GM12801 (cell line): ENCODE data around the gene SRD5A1.

Source experiments
- TF ChIP-seq, protein P1 (sequence below): IDR thresholded peaks from one replicate; pipeline ENCODE4 v1.5.1; 2011; ENCODE audit warnings: control low read depth; ENCODE audit not compliant: insufficient read length; ENCODE audit errors: extremely low read depth

Gene SRD5A1

DNA sequence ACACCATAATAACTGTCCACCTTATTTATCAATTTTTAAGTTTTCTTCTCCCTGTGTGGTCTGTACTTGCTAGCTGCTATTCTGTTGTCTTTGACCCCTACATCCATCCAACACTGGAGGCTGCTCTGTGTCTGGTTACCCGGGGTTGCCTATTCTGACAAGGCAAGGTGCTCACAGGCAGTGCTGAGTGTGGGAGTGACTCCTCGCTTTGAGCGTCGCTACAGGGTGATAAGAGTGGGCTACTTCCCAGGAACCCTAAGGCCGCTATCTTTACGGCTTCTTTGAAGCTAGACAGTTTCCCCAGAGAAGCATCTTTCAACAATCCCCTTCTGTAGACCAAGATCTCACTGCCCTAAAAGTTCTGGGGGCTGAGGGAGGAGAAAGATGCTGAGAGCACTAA lies 35.7 kb upstream of the SRD5A1 start:
- TF ChIP-seq, protein P1, sequence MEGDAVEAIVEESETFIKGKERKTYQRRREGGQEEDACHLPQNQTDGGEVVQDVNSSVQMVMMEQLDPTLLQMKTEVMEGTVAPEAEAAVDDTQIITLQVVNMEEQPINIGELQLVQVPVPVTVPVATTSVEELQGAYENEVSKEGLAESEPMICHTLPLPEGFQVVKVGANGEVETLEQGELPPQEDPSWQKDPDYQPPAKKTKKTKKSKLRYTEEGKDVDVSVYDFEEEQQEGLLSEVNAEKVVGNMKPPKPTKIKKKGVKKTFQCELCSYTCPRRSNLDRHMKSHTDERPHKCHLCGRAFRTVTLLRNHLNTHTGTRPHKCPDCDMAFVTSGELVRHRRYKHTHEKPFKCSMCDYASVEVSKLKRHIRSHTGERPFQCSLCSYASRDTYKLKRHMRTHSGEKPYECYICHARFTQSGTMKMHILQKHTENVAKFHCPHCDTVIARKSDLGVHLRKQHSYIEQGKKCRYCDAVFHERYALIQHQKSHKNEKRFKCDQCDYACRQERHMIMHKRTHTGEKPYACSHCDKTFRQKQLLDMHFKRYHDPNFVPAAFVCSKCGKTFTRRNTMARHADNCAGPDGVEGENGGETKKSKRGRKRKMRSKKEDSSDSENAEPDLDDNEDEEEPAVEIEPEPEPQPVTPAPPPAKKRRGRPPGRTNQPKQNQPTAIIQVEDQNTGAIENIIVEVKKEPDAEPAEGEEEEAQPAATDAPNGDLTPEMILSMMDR = no peak

DNA sequence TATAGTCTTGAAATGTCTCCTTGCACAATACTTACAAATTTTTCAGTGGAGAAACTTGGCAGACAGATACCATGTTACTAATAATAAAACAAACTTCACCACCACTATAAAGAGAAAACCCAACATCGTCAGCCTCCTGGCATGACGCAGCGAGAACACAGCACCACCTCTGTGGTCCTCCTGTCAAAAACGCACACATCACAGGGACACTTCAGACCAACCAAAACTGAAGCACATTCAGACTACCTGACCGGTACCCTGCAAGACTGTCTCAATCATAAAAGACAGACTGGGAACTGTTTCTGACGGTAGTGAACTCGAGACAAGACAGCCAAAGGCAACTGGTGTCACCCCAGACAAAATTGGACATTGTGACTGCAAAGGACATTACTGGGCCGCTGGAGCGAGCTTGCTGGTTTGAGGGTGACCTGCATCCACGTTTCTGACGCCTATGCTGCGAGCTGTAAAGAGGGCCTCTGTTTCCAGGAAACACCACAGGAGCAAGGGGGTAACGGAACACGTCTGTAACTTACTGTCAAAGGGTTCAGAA lies 34.8 kb upstream of the SRD5A1 start:
- TF ChIP-seq, protein P1 = no peak

DNA sequence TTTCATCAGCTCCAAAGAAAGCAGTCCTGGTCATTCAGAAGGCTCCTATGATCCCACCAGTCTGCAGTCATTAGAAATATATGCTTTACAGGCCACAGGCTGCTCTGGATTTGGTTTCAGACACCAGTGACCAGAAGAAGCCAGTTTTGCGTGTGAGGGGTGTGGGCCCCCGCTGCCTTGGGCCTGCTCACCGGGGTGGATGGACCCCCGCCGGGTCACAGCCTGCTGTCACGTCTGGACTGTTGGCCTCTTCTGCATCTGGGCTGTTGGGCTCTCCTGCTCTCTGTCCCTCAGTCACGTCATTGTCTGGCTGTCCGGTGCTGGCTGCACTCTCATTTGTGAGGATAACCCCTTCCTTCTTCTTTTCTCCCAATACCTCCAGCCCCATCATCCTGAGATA lies 33.5 kb upstream of the SRD5A1 start:
- TF ChIP-seq, protein P1 = no peak

DNA sequence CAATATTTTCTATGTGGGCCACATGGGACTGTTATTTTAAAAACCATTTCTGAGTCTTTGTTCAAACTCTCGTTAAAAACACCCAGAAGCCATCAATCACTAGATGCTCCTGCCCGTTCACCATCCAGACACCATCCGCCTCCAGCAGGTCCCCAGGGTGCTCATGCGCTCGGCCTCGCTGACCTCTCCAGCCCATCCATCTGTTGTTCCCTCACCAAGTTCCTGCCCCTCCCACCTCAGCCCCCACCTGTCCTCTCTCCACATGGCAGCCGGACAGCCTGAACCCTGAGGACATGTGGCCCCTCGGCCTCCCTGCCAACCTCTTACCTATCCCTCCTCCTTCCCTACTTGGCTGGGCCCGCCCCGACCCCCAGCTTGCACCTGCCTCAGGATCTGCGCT lies 32.0 kb upstream of the SRD5A1 start:
- TF ChIP-seq, protein P1 = no peak

DNA sequence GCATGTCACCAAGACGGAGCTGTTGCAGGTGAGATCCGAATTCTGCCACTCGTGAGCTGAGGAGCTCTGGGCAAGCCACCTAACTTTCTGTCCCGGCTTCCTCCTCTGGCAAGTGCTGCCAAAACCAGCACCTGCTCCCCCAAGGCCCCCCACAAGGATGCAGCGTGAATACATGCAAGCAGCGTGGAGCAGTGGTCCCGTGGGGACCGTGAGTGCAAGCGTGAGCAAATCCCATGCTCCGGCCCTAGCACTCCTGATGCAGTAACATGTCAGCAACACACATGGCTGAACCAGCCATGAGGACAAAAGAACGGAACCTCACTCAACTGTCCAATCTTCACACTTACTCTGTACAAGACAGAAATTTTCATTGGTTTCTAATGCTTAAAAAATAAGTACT lies 31.4 kb upstream of the SRD5A1 start:
- TF ChIP-seq, protein P1 = no peak

DNA sequence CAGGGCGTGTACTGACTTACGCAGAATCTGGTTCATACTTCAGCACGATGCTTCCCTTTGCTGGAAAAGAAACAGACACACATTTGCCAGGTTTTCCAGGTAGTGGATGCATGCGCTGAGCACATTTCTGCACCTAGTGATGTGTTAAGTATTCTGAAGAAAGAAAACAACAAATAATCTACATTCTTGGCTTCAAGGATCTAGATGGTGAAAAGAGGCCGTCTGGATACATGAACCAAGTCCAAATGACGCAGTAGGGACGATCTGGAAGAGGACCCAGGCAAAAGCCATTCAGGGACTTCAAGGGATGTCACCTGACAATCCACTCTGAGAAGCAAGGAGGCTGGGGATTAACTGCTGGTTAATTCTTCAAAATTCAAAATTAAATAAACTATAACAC lies 30.8 kb upstream of the SRD5A1 start:
- TF ChIP-seq, protein P1 = no peak

DNA sequence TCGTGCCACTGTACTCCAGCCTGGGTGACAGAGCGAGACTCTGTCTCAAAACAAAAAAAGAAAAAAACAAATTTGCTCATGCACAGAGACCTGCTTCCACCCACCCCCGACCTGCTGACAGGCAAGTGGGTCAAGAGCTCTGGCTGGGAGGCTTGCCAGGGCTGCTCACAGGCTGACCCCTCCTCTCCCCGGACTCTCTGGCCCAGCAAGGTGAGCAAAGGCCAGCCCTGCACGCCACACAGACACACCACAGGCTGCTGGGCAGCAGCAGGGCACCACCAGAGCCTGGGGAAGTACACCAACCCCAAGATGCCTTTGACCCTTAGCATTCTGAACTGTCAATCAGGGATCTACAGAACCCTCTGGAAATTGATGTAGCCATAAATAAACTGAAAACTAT lies 29.6 kb upstream of the SRD5A1 start:
- TF ChIP-seq, protein P1 = no peak
